HFF-Myc (cell line): ENCODE measurements around the gene GSDMA.

Experiments used
- DNase-seq: peaks from one replicate; pipeline ENCODE4 v3.0.0-alpha.2; 2011; ENCODE audit warnings: low read depth; ENCODE audit errors: extremely low read depth
- H3K4me3 ChIP-seq: replicated peaks from 2 replicates; pipeline ENCODE4 v1.5.1; 2011; ENCODE audit warnings: low read depth, mild to moderate bottlenecking, control low read depth, low read length
- CTCF ChIP-seq: IDR thresholded peaks from 2 replicates; pipeline ENCODE4 v1.5.1; 2012; ENCODE audit warnings: mild to moderate bottlenecking, low read depth, low read length, control low read depth; ENCODE audit errors: missing control alignments

GSDMA gene

GRCh38 chr17:39963829-39964228 is 1.0 kb downstream of the GSDMA start:
- H3K4me3 ChIP-seq: no peak overlapping the region
- DNase-seq: no peak
- no peak for TF ChIP-seq CTCF

GRCh38 chr17:39965017-39965699 is 2.4 kb downstream of the GSDMA start:
- no peak for DNase-seq
- TF ChIP-seq CTCF: no peak
- no peak overlapping the region for H3K4me3 ChIP-seq

- DNase-seq: no peak
- TF ChIP-seq CTCF: no peak
- no peak overlapping the region for H3K4me3 ChIP-seq
Measured at GRCh38 chr17:39966771-39967170, 4.0 kb downstream of the GSDMA start.

- no peak for TF ChIP-seq CTCF
- DNase-seq: no peak
Measured at GRCh38 chr17:39968761-39969160, 6.0 kb downstream of the GSDMA start.

GRCh38 chr17:39969375-39969774 is 6.6 kb downstream of the GSDMA start:
- DNase-seq: no peak
- TF ChIP-seq CTCF: no peak
- no peak overlapping the region for H3K4me3 ChIP-seq

More at GRCh38 chr17:39968761-39969160, 6.0 kb downstream of the GSDMA start:
- H3K4me3 ChIP-seq: no peak overlapping the region

GRCh38 chr17:39970157-39970692 is 7.4 kb downstream of the GSDMA start:
- TF ChIP-seq CTCF: no peak
- no peak overlapping the region for H3K4me3 ChIP-seq
- DNase-seq: no peak
